Breast epithelium (tissue), 4 donors: ENCODE measurements around the gene ADGRG1. TPM values are rescaled to one million over a fixed set of nuclear protein-coding genes. Genes with fewer than 3 reads are reported as not detected.

ENCODE experiments used
- DNase-seq, 2 donors: peaks; one replicate each; pipeline ENCODE4 v3.0.0-alpha.2; 2019; ENCODE audit warnings: low spot score in 2 of 2
- H3K27ac ChIP-seq, 2 donors: fragments of 200-600 bp; sonication (generic) in 1 of 2; one replicate each; pipeline ENCODE4 v1.5.1; 2016 to 2019; ENCODE audit warnings: mild to moderate bottlenecking in 1 of 2
- H3K27me3 ChIP-seq, 2 donors: fragments of 200-600 bp; sonication (generic) in 1 of 2; one replicate each; pipeline versions ENCODE4 v1.5.1 to v1.6.0; 2017 to 2019; ENCODE audit warnings: control low read depth in 1 of 2, mild to moderate bottlenecking in 1 of 2
- H3K36me3 ChIP-seq: fragments of 200-600 bp; one replicate; pipeline ENCODE4 v1.5.1; 2019
- H3K4me1 ChIP-seq, 2 donors: fragments of 200-600 bp; sonication (generic); one replicate each; pipeline ENCODE4 v1.5.1; 2016 to 2019; ENCODE audit warnings: control low read depth in 1 of 2
- H3K4me3 ChIP-seq, 3 donors: fragments of 200-600 bp; sonication (generic); 1 replicate in 2 of 3; 2 replicates in 1 of 3; pipeline ENCODE4 v1.5.1; 2016 to 2019; ENCODE audit warnings: mild to moderate bottlenecking in 3 of 3, moderate library complexity in 2 of 3
- H3K9me3 ChIP-seq, 2 donors: fragments of 200-600 bp; sonication (generic) in 1 of 2; one replicate each; pipeline ENCODE4 v1.5.1; 2016 to 2019; ENCODE audit warnings: control low read depth in 1 of 2
- POLR2A ChIP-seq: fragments of 450-650 bp; IDR thresholded peaks from one replicate; pipeline ENCODE4 v1.6.1; 2016; ENCODE audit warnings: antibody characterized with exemption, mild to moderate bottlenecking, moderate library complexity
- POLR2AphosphoS5 ChIP-seq, 3 donors: sonication (generic); formaldehyde crosslinking; IDR thresholded peaks; one replicate each; pipeline ENCODE4 v1.6.1; 2017; ENCODE audit warnings: antibody characterized with exemption in 3 of 3
- intact Hi-C: fragments of 100-400 bp; cut with DNase I; formaldehyde crosslinking; loops from one replicate; pipeline ENCODE4 v1.15.1; 2023; ENCODE audit warnings: low total_unique reads
- total RNA-seq, 3 donors: library from RNA; depleted of rRNA; stranded (reverse); fragments of >200 nt; gene quantifications; one replicate each; pipeline ENCODE4 v1.1.0, GENCODE V29; 2016
- TF ChIP-seq, protein P1 (sequence below), 3 donors: fragments of 450-650 bp; IDR thresholded peaks; one replicate each; pipeline ENCODE4 v1.5.1; 2016 to 2017; ENCODE audit warnings: antibody characterized with exemption in 3 of 3, mild to moderate bottlenecking in 3 of 3, moderate library complexity in 3 of 3

The ADGRG1 gene
- total RNA-seq, 3 donors from 2014 or later = 9.4 to 54.1 (median 34.0) TPM

- DNase-seq = no peak
- TF ChIP-seq POLR2A (no peak), POLR2AphosphoS5 (IDR thresholded peaks at IDR 0.05) (no peak)
- TF ChIP-seq, protein P1, sequence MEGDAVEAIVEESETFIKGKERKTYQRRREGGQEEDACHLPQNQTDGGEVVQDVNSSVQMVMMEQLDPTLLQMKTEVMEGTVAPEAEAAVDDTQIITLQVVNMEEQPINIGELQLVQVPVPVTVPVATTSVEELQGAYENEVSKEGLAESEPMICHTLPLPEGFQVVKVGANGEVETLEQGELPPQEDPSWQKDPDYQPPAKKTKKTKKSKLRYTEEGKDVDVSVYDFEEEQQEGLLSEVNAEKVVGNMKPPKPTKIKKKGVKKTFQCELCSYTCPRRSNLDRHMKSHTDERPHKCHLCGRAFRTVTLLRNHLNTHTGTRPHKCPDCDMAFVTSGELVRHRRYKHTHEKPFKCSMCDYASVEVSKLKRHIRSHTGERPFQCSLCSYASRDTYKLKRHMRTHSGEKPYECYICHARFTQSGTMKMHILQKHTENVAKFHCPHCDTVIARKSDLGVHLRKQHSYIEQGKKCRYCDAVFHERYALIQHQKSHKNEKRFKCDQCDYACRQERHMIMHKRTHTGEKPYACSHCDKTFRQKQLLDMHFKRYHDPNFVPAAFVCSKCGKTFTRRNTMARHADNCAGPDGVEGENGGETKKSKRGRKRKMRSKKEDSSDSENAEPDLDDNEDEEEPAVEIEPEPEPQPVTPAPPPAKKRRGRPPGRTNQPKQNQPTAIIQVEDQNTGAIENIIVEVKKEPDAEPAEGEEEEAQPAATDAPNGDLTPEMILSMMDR (IDR thresholded peaks at IDR 0.05) = no peak
- H3K4me1 ChIP-seq = peaks cover 12 to 30% of the 10 kb centered on the region in 2 donors
Measured at GRCh38 chr16:57624044-57624688, 4.3 kb upstream of the ADGRG1 start.

DNA sequence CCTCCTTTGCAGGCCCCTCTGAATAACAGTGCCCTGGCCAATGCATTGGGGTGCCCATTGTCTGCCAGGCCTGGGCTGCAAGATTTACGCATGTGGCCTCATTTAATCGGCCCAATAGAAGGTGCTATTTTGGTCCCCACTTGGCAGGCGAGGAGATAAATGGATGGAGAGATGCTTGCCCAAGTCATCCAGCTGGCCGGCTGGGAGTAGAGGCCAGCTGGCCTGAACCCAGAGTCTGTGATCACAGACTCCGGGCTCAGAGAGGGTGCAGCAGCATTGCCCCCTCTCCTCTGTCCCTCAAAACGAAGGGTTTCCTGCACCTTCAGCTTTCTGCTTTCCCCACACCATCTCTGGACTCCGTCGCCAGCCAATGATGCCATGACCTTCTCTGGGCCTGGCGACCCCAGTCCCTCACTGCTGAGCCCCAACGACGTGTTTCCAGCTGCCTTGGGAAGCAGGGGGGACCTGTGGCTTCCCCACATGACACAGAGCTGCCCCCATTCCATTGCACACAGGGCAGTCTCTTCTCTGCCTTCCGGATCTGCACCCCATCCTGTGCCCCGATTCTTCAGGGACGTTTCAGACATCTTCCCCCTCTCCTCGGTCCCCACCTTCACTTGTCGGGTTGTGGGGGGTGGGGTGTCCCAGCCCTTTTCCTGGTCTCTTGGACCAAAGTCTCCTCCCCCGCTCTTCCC lies 3.5 kb upstream of the ADGRG1 start:
- intact Hi-C loops = no loop called here
- Histone ChIP-seq H3K36me3 (no peaks in the 10 kb centered on the region), H3K4me1 (peaks cover 12 to 27% of the 10 kb centered on the region in 2 donors), H3K4me3 (no peak overlapping the region), H3K27ac (peak overlapping the region; percentile 36 to 92), H3K9me3 (no peaks in the 10 kb centered on the region), H3K27me3 (no peaks in the 10 kb centered on the region)
- TF ChIP-seq POLR2A (no peak), POLR2AphosphoS5 (IDR thresholded peaks at IDR 0.05) (no peak)
- TF ChIP-seq, protein P1 (IDR thresholded peaks at IDR 0.05) = no peak
- DNase-seq = no peak

More at GRCh38 chr16:57624044-57624688, 4.3 kb upstream of the ADGRG1 start:
- Histone ChIP-seq H3K9me3 (no peaks in the 10 kb centered on the region), H3K4me3 (no peak overlapping the region), H3K27me3 (no peaks in the 10 kb centered on the region), H3K36me3 (no peaks in the 10 kb centered on the region), H3K27ac (peak overlapping the region; percentile 88 to 92)
- intact Hi-C loops = no loop called here

- Histone ChIP-seq H3K36me3 (no peaks in the 10 kb centered on the region), H3K9me3 (no peaks in the 10 kb centered on the region), H3K27ac (peak overlapping the region; percentile 79 to 81), H3K27me3 (no peaks in the 10 kb centered on the region), H3K4me1 (peaks cover 12 to 26% of the 10 kb centered on the region in 2 donors), H3K4me3 (no peak overlapping the region)
- DNase-seq = no peak
- intact Hi-C loops = no loop called here
- TF ChIP-seq POLR2AphosphoS5 (IDR thresholded peaks at IDR 0.05) (no peak), POLR2A (no peak)
- TF ChIP-seq, protein P1 (IDR thresholded peaks at IDR 0.05) = no peak
Measured at GRCh38 chr16:57626420-57627170, 1.8 kb upstream of the ADGRG1 start.

DNA sequence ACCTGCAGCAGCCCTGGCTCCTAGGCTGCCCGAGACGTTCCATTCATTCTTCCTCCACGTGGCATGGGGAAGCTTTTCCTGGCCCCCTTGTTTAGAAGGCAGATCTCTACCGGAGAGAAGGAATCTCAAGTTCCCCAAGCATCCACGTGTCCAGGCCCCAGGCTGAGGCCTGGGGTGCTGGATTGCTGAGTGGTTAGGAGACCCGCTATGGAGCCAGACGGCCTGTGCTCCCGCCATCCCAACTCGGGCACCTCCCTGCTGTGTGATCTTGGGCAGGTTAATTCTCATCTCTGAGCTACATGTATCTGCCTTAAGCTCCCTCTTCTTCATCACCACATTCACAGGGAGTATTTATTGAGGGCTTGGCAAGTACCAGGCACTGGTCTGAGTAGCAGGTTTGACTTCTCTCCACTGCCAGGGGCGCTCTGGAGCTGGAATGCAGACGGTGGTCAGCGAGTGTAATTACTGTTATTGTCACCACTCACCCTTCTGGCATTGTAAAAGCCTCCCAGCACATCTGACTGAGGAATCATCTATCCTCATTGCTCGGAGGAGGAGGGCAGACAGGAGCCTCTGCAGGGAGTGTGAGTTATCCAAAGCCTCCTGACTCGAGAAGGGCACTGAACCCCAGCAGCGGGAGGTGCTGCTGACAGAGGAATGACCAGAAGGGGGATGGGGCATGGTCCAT lies 1.1 kb upstream of the ADGRG1 start:
- TF ChIP-seq POLR2AphosphoS5 (IDR thresholded peaks at IDR 0.05) = peak in 1 of 3 donors; percentile 20
- TF ChIP-seq, protein P1 (IDR thresholded peaks at IDR 0.05) = peak in 1 of 3 donors; percentile 24
- no peak for TF ChIP-seq POLR2A
- Histone ChIP-seq H3K4me1 (peaks cover 12 to 20% of the 10 kb centered on the region in 2 donors), H3K27ac (peak overlapping the region; percentile 79 to 81), H3K36me3 (no peaks in the 10 kb centered on the region), H3K27me3 (no peaks in the 10 kb centered on the region), H3K9me3 (no peaks in the 10 kb centered on the region), H3K4me3 (peak overlapping the region in 1 of 3 donors; percentile 61)
- intact Hi-C loops = no loop called here
- peak in 1 of 2 donors; percentile 78 for DNase-seq
